ENCODE measurements around the gene ITLN1.
A peak's percentile ranks its signal among the peaks of the same experiment; 100 is the strongest.

ITLN1 gene

GRCh38 chr1:160853754-160854153, 31.2 kb downstream of the ITLN1 start:
- DNase-seq, result no peak

GRCh38 chr1:160853014-160853413, 32.0 kb downstream of the ITLN1 start:
- DNase-seq, result no peak

GRCh38 chr1:160850993-160851392, 34.0 kb downstream of the ITLN1 start:
- no peak for DNase-seq

GRCh38 chr1:160850541-160850940, 34.4 kb downstream of the ITLN1 start:
- DNase-seq, result no peak

- DNase-seq, result no peak
Measured at GRCh38 chr1:160846281-160846680, 38.7 kb downstream of the ITLN1 start.

GRCh38 chr1:160844447-160845232, 40.3 kb downstream of the ITLN1 start:
- DNase-seq, result no peak

GRCh38 chr1:160841079-160841478, 43.9 kb downstream of the ITLN1 start:
- no peak for DNase-seq

- DNase-seq, result no peak
Measured at GRCh38 chr1:160839746-160840145, 45.2 kb downstream of the ITLN1 start.

GRCh38 chr1:160838888-160839287, 46.1 kb downstream of the ITLN1 start:
- no peak for DNase-seq

GRCh38 chr1:160837558-160838205, 47.3 kb downstream of the ITLN1 start:
- no peak for DNase-seq

- DNase-seq, result no peak
Measured at GRCh38 chr1:160836981-160837557, 47.9 kb downstream of the ITLN1 start.

- DNase-seq, result no peak
Measured at GRCh38 chr1:160836561-160836960, 48.4 kb downstream of the ITLN1 start.

GRCh38 chr1:160835751-160836150, 49.2 kb downstream of the ITLN1 start:
- no peak for DNase-seq

GRCh38 chr1:160834945-160835565, 49.9 kb downstream of the ITLN1 start:
- peak; percentile 11 for DNase-seq

- peak; percentile 12 for DNase-seq
Measured at GRCh38 chr1:160830321-160831153, 54.4 kb downstream of the ITLN1 start.

- DNase-seq, result no peak
Measured at GRCh38 chr1:160829766-160830165, 55.2 kb downstream of the ITLN1 start.

GRCh38 chr1:160827418-160827817, 57.6 kb downstream of the ITLN1 start:
- DNase-seq, result no peak

GRCh38 chr1:160826546-160826945, 58.4 kb downstream of the ITLN1 start:
- no peak for DNase-seq
